Activated CD8-positive, alpha-beta memory T cell treated with anti-CD3 and anti-CD28 coated beads, Interleukin-2, amount 50 U/mL, for 24 hours (primary cell): ENCODE measurements around the gene MERTK.

Experiments
- DNase-seq: peaks from one replicate; pipeline ENCODE4 v3.0.0-alpha.2; 2020; ENCODE audit errors: extremely low read depth

Gene MERTK

DNA sequence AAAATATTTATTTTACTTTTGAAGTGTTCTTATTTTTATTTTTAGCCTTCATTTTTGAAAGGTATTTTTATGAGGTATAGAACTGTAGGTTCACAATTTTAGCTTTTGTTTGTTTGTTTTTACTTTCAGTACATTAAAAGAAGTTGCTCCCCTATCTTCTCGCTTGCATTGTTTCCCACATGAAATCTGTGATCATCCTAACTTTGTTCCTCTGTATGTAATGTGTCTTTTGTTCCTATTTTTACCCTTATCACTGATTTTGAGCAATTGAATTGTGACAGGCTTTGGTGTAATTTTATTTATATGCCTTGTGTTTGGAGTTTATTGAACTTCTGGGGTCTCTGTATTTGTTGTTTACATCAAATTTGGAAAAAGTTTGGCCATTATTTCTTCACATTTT is 78.8 kb downstream of the MERTK start:
- no peak for DNase-seq

DNA sequence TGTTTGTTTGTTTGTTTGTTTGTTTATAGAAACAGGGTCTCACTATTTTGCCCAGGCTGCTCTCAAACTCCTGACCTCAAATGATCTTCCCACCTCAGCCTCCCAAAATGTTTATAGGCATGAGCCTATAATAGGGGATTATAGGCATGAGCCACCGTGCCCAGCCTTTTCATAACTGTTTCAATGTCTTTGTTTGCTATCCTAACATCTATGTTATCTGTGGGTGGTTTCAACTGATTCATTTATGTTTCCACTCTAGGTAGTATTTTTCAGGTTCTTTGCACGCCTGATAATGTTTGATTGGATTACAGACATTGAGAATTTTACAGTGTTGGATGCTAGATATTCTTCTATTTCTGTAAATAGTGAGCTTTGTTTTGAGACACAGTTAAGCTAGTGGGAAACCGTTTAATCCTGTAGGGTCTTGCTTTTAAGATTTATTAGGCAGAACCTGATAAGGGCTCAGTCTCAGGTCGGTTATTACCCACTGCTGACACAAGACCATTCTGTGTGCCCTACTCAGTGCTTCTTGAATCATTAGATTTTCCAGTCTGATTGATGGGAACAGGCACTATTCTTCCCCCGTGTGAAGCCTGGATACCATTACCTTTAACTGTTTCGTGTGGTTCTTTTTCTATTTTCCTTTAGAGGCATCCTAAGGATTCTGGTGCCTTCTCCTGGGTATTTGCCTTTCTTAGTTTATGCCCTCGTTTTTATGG is 80.2 kb downstream of the MERTK start:
- no peak for DNase-seq

DNA sequence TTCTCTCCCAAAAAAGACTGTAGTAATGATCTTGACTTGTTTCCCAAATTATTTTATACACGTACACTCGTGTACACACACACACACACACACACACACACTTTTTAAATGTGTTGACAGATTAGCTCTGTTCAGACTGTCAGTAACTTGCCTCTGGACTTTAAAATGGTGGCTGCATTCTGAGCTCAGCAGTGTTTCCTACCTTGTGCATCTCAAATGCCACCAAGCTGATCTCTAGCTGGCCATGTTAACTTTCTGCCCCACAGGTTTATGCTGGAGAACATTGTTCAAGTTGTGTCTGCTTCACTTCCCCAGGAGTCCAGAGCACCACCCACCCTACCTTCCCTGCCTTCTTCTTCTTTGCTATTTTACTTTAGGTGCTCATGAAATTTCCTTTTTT is 83.3 kb downstream of the MERTK start:
- no peak for DNase-seq

DNA sequence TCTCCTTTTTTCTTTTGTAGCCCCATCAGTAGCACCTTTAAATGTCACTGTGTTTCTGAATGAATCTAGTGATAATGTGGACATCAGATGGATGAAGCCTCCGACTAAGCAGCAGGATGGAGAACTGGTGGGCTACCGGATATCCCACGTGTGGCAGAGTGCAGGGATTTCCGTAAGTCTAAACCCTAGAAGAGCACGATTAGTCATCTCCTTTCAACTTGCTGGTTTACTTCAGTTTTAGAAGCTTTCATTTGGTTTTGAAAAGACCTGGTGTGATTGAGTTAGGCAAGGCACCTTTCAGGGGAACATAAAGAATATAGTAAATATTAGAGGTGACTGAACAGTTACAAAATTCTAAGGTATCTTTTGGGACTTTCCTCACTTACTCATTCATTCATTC is 84.4 kb downstream of the MERTK start:
- no peak for DNase-seq

DNA sequence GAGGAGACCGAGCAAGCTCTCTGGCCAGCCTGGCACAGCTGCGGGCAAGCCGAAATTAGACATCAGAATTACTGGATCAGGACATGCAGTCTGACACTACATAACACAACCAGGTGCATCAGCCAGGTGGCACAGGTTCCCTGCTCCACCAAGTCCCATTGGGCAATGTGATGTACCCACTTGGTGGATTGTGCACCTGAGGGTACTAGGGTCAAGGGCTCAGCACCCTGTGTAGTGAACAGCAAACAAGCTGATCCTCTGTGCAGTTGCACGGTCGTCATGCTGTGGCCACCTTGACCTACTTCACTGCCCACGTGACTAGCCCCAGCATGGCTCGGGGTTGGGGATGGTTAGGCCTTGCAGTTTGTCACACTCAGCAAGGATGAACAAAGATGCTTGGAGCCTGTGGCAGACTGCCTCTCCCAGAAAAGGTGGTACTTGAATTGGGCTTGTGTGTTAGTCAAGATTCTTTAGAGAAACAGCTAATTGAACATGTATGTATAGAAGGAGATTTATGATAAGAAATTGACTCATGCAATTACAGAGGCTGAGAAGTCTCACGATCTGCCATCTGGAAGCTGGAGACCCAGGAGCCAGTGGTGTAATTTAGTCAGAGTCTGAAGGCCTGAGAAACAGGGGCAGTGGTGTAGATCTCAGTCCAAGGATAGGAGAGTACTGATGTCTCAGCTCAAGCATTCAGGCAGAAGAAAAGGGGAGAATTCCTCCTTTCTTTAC is 85.2 kb downstream of the MERTK start:
- no peak for DNase-seq

DNA sequence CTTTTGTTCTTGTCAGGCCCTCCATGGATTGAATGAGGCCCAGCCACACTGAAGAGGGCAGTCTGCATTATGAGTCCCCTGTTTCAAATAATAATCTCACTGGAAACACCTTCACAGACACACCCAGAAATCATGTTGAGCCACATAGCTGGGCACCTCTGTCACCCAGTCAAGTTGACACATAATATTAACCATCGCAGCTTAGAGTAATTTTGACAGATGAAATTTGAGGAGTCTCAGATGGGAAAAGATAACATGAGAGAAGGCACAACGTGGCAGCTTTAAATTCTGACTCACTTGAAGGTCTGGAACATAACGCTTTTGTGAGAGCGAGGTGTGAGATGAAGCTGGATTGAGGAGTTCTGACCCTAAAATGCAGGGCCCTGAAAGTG is 85.8 kb downstream of the MERTK start:
- no peak for DNase-seq

DNA sequence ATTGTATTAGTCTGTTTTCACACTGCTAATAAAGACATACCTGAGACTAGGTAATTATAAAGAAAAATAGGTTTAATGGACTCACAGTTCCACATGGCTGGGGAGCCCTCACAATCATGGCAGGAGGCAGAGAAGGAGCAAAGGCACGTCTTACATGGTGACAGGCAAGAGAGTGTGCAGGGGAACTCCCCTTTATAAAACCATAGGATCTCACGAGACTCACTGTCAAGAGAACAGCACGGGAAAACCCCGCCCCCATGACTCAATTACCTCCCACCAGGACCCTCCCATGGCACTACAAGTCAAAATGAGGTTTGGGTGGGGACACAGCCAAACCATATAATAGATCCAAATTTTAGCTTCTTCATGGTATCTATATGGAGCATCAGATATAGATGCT is 87.1 kb downstream of the MERTK start:
- no peak for DNase-seq

DNA sequence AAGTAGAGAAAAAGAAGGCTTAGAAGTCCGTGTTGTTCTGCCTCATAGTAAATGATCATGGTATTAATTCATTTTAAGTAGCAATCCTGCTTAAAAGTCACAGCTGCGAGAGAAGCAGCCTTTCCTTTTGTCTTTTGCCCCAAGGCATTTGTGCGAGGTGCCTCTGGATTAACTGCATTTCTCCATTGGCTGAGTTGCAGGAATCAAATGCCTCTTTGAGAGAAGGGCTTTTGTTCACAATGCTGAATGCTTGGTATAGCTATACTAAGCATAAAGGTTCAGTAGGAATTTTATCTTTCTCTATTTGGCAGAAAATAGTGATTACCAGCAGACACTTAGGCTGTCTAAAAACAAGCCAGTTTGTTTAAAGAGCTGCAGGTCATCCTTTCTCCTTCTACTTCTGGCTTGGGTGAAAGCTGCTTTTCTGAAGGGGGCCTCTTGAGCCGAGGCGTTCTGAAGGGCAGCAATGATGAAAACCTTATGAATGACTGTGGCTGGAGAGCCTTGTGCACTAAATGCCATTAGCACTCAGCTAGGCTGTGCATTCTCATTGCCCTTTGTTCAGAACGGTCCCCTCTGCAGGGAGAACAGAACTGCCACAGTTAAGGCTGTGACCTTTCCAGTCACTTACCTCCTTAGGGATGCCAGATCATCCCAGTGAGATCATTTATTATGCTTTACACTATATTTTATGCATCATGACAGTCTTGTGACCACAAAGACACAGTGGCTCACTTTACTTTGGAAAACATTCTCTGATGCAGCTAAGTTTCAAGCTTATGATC is 87.9 kb downstream of the MERTK start:
- DNase-seq: no peak

DNA sequence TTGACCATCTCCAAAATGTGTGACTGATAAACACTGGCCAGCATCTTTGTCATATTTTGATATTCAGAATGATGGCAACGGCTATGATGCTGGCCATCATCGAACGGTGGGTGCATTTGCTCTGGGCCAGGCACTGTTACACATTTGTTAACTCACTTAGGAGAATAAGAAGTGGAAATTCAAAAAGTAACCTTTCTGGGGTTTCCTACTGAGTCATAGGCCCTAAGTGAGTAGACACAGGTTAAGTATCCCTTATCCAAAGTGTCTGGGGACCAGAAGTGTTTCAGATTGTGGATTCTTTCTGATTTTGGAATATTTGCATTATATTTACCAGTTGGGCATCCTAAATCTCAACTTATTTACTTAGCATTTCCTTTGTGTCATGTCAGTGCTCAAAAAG is 92.0 kb downstream of the MERTK start:
- no peak for DNase-seq

DNA sequence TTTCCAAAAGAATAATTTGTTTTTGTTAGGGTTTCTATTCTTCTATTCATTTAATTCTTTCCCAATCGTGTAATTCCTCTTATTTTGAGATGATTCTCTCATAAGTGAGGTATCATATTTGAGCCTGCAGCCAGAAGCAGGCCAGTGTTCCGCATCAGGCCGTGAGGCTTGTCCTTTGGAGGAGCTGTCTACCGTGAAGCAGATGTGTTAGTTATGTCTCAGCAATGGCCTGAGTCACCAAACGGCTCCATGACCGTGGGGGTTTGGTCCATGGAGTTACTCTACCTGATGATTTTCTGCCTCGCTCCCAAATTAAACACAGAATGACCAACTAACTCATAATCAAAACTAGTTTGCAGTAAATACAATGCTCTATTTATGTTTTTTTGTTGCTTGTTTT is 92.4 kb downstream of the MERTK start:
- no peak for DNase-seq

DNA sequence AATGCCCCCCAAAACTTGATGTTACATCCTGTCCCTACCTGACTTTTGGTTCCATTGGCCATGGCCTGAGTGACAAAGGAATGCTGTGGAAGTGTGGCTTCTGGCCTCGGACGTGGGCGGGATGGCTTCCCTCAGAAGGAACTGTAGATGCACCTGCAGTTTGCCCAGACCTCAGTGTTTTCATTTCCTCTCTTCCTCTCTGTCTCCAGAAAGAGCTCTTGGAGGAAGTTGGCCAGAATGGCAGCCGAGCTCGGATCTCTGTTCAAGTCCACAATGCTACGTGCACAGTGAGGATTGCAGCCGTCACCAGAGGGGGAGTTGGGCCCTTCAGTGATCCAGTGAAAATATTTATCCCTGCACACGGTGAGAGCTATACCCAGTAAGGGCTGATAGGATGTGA is 95.6 kb downstream of the MERTK start:
- no peak for DNase-seq

DNA sequence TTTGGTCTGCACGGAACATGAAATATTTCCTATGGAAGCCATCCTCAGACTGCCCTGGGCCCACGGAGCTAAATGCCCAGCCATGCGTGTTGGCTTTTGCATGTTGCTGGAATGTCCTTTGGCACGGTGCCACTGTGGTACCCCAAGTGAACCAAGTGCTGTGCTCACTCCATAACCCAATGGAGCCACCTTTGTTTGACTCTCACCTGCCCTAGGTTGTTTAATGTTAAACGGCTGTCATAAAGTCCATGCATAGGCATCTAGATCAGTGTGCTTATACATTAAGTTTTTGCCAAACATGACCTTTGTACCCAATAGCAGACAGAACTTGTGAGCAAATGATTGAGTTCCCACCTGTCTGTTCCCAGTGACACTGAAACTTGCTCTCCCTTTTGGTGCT is 96.7 kb downstream of the MERTK start:
- DNase-seq: no peak

DNA sequence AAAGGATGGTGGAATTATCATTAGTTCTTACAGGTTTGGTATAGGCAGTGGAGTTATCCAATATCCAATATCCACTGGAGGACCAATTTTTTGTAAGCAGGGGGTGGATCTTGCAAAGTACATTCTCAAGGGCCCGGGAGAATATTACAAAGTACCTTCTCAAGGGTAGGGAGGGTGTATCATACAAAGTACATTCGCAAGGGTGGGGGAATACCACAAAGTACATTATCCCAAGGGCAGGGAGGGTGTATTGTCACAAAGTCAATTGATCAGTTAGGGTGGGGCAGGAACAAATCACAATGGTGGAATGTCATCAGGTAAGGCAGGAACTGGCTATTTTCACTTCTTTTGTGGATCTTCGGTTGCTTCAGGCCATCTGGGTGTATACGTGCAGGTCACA is 101.4 kb downstream of the MERTK start:
- no peak for DNase-seq

DNA sequence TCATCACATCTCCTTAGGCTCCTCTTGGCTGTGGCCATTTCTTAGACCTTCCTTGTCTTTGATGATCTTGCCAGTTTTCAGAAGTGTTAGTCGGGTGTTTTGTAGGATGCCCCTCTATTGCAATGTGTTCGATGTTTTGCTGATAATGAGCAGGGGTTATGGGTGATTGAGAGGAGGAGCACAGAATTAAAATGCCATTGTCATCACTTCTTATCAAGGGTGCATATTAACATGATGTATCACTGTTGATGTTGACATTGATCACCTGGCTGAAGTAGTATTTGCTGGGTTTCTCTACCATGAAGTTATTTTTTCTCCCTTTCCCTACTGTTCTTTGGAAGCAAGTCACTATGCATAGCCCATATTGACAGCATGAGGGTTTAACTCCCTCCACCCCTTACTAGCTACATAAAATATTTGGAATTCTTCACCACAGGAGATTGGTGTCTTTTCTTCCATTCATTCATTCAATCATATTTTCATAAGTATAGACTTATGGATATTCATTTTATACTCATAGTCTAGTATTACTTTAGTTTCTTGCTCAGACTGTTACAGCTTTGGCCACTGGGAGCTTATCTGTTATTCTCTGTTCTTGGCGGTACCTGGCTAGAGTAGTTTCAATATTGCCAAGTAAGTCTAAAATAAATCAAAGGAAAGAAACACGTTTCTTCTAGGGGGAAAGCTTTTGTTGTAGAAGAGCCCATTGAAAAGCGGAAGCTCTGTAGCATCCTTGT is 102.2 kb downstream of the MERTK start:
- DNase-seq: no peak

DNA sequence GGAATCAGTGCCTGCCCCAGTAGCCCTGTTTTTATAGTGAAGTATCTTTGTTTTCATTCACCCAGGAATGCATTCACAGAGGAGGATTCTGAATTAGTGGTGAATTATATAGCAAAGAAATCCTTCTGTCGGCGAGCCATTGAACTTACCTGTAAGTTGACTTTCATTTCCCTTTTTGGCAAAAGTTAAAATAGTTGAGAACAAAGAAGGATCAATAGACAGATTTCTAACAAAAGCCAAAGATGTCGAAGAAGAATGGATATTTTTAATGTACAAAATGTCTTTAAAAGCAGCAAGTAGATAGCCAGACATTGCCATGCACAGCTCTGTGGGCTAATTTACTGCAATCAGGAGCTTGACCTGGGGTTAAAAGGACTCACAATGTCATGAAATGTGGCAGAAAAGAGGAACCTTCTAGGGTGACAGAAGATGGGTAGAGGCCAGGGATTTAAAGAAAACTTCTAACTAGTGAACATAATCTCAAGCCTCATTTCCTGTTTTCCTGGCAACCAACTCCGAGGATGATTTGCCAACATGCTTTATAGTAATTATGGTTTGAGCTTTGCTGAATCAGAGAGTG is 102.8 kb downstream of the MERTK start:
- no peak for DNase-seq

DNA sequence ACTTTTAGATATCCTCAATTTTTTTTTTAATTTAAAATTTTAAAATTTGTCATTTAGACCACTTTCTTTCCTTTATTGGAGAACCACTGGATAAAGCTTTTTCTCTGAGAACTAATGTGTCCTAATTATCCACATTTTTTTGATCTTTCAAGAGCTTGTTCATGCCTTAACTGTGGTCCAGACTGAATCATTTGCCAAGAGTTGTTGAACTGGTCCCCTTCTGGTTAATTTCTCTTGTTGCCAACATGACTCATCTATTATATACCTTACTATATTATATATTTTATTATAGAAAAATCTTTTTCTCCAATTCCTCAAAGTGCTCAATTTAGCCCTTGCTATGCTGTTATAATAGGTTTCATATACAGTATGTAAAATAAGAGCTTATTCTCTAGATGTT is 103.5 kb downstream of the MERTK start:
- no peak for DNase-seq

DNA sequence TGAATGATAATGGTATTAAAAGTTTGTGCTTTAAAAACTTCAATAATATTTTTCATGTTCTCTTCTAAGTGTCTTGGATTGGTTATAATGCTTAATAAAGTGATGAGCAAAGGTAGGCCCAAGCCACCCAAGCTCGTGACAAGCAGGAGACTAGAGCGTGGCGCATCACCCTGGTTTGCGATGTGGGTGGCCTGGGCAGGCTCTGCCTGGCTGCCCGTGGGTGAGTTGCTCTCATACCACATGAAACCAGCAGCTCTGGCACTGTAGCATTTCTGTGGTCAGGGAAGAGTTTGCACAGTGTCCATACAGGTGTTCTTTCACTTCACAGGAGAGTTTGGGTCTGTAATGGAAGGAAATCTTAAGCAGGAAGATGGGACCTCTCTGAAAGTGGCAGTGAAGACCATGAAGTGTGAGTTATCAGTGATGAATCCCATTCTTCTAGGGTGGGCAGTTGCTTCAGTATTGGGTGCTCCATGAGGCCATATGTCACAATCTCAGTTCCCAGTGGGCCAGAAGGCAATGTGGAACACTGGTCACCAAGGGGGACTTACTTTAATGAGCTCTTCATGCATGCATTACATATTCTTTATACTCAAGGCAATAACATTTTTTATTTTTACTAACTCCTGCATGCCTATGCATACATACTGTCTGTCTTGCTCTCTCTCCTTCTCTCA is 105.3 kb downstream of the MERTK start:
- no peak for DNase-seq

DNA sequence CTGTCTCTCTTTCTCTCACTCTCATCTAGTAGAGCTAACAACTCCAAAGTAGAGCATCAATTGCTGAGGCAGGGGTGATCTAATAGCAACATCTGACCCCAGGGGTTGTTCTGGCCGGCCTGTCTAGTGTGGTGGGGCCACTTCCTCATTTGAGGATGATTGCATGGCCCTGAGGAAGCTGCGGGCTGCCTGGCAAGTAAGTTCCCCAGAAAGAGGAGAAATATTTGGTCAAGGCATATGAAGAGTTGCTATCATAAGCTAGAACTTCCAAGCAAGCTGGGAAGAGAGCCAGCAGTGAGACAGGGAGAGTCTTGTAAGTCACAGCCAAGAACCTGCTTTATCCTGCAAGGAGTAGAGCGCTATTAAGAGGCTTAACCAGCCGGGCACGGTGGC is 105.8 kb downstream of the MERTK start:
- no peak for DNase-seq

DNA sequence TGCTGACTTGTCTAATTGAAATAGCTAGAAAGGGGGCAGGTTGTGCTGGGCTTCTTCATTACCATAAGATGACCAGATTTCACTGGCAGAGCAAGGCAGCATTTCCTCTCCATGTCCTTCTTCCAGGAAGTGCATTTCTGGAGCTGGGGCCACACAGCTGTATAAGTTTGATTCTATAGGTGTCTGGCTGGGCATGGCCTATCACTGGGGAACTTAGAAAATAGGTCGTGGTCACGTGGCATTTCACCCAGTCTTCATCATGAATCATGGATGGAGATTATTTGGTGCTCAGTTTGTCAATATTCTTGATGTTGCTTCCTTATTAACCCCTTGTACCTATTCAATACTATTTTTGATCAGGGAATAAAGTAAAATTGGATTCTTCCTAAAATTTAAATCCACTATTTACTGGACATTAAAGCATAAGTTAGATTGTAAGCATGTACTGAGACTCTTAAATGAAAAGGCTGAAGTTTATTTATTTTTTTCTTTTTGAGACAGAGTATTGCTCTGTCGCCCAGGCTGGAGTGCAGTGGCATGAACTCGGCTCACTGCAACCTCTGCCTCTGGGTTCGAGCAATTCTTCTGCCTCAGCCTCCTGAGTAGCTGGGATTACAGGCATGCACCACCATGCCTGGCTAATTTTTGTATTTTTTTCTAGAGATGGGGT is 107.1 kb downstream of the MERTK start:
- no peak for DNase-seq

DNA sequence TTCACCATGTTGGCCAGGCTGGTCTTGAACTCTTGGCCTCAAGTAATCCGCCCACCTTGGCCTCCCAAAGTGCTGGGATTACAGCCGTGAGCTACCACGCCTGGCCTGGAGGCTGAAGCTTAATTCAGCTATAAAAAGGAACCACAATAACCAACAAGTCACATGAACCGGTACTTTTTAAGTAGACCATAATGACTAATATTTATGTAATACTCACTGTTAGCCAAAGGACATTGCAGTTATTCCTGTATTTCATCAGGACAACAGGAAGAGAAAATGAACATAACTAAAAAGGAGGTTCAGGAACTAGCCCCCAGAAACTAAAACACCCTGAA is 107.6 kb downstream of the MERTK start:
- no peak for DNase-seq

DNA sequence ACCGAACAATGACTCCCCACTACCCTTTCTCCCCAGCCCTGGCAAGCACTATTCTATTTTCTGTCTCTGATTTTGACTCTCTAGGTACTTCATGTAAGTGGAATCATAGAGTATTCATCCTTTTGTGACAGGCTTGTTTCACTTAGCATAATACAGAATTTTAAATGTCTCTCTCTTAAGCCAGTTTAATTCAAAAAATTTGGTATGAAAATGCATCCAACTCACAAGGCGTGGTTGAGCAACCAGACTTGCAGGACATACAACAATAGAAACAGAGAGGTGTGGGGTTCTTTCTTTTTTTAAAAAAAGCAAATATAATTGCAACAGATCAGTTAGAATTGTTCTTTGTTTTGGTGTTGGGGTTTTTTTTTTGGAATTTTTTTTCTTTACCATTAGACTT is 109.1 kb downstream of the MERTK start:
- no peak for DNase-seq
